Central memory CD8-positive, alpha-beta T cell (primary cell): ENCODE measurements around the gene LRP5.

Source experiments
- ATAC-seq: fragments of 150-1000 bp; cut with Tn5 transposase; replicated peaks from 2 replicates; pipeline ENCODE4 v1.10.0; 2022; ENCODE audit warnings: mild to moderate bottlenecking, moderate FRiP score, moderate number of reproducible peaks; ENCODE audit not compliant: poor library complexity, severe bottlenecking; ENCODE audit errors: extremely low read depth
- DNase-seq, 2 donors: peaks; one replicate each; pipeline ENCODE4 v3.0.0; 2021; ENCODE audit warnings: low spot score in 2 of 2
- H3K27ac Mint-ChIP-seq: one replicate; pipeline ENCODE4 v1.8.0; 2022; ENCODE audit warnings: low read depth, mild to moderate bottlenecking, moderate library complexity, mixed read lengths
- H3K27me3 Mint-ChIP-seq: one replicate; pipeline ENCODE4 v1.8.0; 2022; ENCODE audit warnings: mixed read lengths
- H3K36me3 Mint-ChIP-seq: one replicate; pipeline ENCODE4 v1.8.0; 2022; ENCODE audit warnings: mild to moderate bottlenecking, moderate library complexity, mixed read lengths; ENCODE audit not compliant: insufficient read depth
- H3K4me1 Mint-ChIP-seq: one replicate; pipeline ENCODE4 v1.8.0; 2022; ENCODE audit warnings: mixed read lengths
- H3K4me3 Mint-ChIP-seq: one replicate; pipeline ENCODE4 v1.8.0; 2022; ENCODE audit warnings: mild to moderate bottlenecking, moderate library complexity, mixed read lengths
- H3K9me3 Mint-ChIP-seq: one replicate; pipeline ENCODE4 v1.8.0; 2022; ENCODE audit warnings: mixed read lengths

The LRP5 gene

DNA sequence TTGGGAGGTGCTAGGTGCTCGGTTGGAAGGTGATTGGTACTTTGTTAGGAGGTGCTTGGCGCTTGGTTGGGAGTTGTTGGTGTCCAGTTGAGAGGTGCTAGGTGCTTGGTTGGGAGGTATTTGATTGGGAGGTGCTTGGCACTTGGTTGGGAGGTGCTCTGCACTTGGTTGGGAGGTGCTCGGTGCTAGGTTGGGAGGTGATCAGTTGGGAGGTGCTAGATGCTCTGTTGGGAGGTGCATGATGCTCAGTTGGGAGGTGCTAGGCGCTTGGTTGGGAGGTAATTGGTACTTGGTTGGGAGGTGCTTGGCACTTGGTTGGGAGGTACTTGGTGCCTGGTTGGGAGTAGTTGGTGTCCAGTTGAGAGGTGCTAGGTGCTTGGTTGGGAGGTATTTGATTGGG lies 40.2 kb downstream of the LRP5 start:
- DNase-seq (no peak), ATAC-seq (no peak)
- Mint-ChIP-seq H3K36me3 (no peaks in the 10 kb centered on the region), H3K4me1 (no peaks in the 10 kb centered on the region), H3K9me3 (no peaks in the 10 kb centered on the region), H3K27me3 (no peaks in the 10 kb centered on the region), H3K27ac (no peak overlapping the region), H3K4me3 (no peak overlapping the region)

DNA sequence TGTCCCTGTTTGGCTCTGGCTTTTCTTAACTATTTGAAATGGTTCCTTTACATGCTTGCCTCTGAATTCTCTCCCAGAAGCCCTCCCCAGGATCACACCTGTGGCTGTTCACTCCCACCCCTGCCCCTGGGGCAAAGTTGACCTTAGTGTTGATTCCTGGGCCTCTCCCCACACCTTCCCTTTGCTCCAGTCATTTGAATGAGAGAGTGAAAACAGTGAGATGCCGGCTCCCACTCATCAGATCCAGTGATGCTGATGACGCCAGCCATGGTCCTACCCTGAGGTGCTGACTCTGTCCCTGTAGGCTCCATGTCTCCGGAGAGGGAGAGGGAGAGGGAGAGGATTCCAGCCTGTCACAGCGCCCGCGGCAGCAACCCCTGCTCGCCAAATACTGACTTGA lies 40.7 kb downstream of the LRP5 start:
- Mint-ChIP-seq H3K36me3 (no peaks in the 10 kb centered on the region), H3K27me3 (no peaks in the 10 kb centered on the region), H3K9me3 (no peaks in the 10 kb centered on the region), H3K4me1 (no peaks in the 10 kb centered on the region), H3K27ac (no peak overlapping the region), H3K4me3 (no peak overlapping the region)
- DNase-seq: no peak
- ATAC-seq: no peak

GRCh38 chr11:68353669-68354068 lies 41.3 kb downstream of the LRP5 start:
- Mint-ChIP-seq H3K4me3 (no peak overlapping the region), H3K27ac (no peak overlapping the region), H3K9me3 (no peaks in the 10 kb centered on the region), H3K36me3 (no peaks in the 10 kb centered on the region), H3K27me3 (no peaks in the 10 kb centered on the region), H3K4me1 (no peaks in the 10 kb centered on the region)
- DNase-seq (no peak), ATAC-seq (no peak)

DNA sequence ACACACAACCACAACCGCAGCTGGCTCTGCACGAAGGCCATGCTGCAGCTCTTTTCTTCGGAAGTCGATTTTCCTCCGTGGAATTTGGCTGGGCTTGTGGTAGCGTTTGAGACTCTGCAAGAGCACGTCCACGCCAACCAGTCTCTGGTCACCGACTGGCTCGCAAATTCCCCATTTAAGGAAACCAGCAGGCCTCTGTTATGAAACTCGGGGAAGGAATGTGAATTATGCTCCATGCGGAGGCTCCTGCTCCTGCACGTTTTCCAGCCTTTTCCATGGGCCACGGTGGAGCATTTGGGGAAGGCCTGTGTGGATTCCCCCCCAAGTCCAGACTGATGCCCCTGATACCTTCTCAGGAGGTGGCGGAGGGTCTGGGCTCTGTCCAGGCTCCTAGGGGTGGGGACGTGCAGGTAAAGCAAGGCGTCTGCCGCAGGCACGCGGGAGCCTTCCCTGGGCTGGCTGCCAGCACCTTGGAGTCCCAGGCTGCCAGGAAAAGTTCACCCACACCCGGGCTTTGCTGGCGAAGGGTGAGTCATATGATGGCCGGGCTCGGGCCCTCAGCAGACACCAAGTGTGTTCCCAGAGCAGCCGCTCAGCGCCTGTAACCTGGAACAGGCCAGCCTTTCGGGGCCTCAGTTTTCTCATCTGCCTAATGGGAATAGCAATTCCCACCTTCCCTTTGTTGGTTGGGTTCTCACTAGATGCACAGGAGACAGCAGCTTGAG lies 41.9 kb downstream of the LRP5 start:
- H3K36me3 Mint-ChIP-seq: no peaks in the 10 kb centered on the region
- no peaks in the 10 kb centered on the region for H3K9me3 Mint-ChIP-seq
- no peaks in the 10 kb centered on the region for H3K4me1 Mint-ChIP-seq
- no peak for ATAC-seq
- H3K27ac Mint-ChIP-seq: no peak overlapping the region
- H3K27me3 Mint-ChIP-seq: no peaks in the 10 kb centered on the region
- DNase-seq: no peak
- H3K4me3 Mint-ChIP-seq: no peak overlapping the region

- no peaks in the 10 kb centered on the region for H3K9me3 Mint-ChIP-seq
- H3K4me1 Mint-ChIP-seq: no peaks in the 10 kb centered on the region
- no peaks in the 10 kb centered on the region for H3K27me3 Mint-ChIP-seq
- no peak overlapping the region for H3K4me3 Mint-ChIP-seq
- ATAC-seq (no peak), DNase-seq (no peak)
- no peaks in the 10 kb centered on the region for H3K36me3 Mint-ChIP-seq
- no peak overlapping the region for H3K27ac Mint-ChIP-seq
Measured at GRCh38 chr11:68355471-68355870, 43.1 kb downstream of the LRP5 start.

- Mint-ChIP-seq H3K4me1 (no peaks in the 10 kb centered on the region), H3K36me3 (no peaks in the 10 kb centered on the region), H3K27ac (no peak overlapping the region), H3K4me3 (no peak overlapping the region), H3K9me3 (no peaks in the 10 kb centered on the region), H3K27me3 (no peaks in the 10 kb centered on the region)
- ATAC-seq: no peak
- DNase-seq: no peak
Measured at GRCh38 chr11:68357568-68357967, 45.2 kb downstream of the LRP5 start.

DNA sequence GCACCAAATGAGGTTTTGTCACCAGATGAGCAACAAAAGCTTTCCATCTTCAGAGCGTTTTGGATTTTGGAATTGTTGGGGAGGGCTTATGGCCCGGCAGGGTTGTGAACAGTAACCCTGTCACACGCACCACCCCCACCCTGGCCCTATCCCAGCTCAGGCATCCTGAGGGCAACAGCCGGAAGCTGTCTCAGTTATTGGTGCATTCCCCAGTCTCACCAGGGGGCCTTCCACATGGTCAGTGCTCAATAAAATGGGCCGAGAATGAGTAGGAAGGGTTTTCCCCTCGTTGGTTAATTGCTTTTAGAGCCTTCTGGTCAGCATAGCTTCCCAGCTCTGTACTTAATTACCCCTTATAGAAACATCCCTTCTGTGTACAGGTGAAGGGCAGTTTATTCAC lies 46.0 kb downstream of the LRP5 start:
- H3K27ac Mint-ChIP-seq: no peak overlapping the region
- no peaks in the 10 kb centered on the region for H3K4me1 Mint-ChIP-seq
- H3K27me3 Mint-ChIP-seq: no peaks in the 10 kb centered on the region
- H3K4me3 Mint-ChIP-seq: no peak overlapping the region
- no peaks in the 10 kb centered on the region for H3K9me3 Mint-ChIP-seq
- ATAC-seq (no peak), DNase-seq (no peak)
- H3K36me3 Mint-ChIP-seq: no peaks in the 10 kb centered on the region

GRCh38 chr11:68361702-68362101 lies 49.3 kb downstream of the LRP5 start:
- H3K9me3 Mint-ChIP-seq: no peaks in the 10 kb centered on the region
- no peaks in the 10 kb centered on the region for H3K36me3 Mint-ChIP-seq
- DNase-seq: no peak
- no peak overlapping the region for H3K4me3 Mint-ChIP-seq
- no peaks in the 10 kb centered on the region for H3K4me1 Mint-ChIP-seq
- H3K27ac Mint-ChIP-seq: no peak overlapping the region
- no peak for ATAC-seq
- H3K27me3 Mint-ChIP-seq: no peaks in the 10 kb centered on the region

GRCh38 chr11:68362801-68363379 lies 50.5 kb downstream of the LRP5 start:
- Mint-ChIP-seq H3K4me3 (no peak overlapping the region), H3K27ac (no peak overlapping the region), H3K9me3 (no peaks in the 10 kb centered on the region), H3K27me3 (no peaks in the 10 kb centered on the region), H3K36me3 (no peaks in the 10 kb centered on the region), H3K4me1 (no peaks in the 10 kb centered on the region)
- DNase-seq (no peak), ATAC-seq (no peak)

GRCh38 chr11:68363776-68364175 lies 51.4 kb downstream of the LRP5 start:
- DNase-seq (no peak), ATAC-seq (no peak)
- Mint-ChIP-seq H3K27me3 (no peaks in the 10 kb centered on the region), H3K4me1 (no peaks in the 10 kb centered on the region), H3K36me3 (no peaks in the 10 kb centered on the region), H3K9me3 (no peaks in the 10 kb centered on the region), H3K27ac (no peak overlapping the region), H3K4me3 (no peak overlapping the region)

- H3K4me3 Mint-ChIP-seq: no peak overlapping the region
- no peaks in the 10 kb centered on the region for H3K36me3 Mint-ChIP-seq
- H3K9me3 Mint-ChIP-seq: no peaks in the 10 kb centered on the region
- ATAC-seq (no peak), DNase-seq (no peak)
- no peak overlapping the region for H3K27ac Mint-ChIP-seq
- no peaks in the 10 kb centered on the region for H3K4me1 Mint-ChIP-seq
- H3K27me3 Mint-ChIP-seq: no peaks in the 10 kb centered on the region
Measured at GRCh38 chr11:68364581-68364980, 52.2 kb downstream of the LRP5 start.

GRCh38 chr11:68365943-68366435 lies 53.6 kb downstream of the LRP5 start:
- Mint-ChIP-seq H3K27me3 (no peaks in the 10 kb centered on the region), H3K4me3 (no peak overlapping the region), H3K9me3 (no peaks in the 10 kb centered on the region), H3K4me1 (no peaks in the 10 kb centered on the region), H3K36me3 (no peaks in the 10 kb centered on the region), H3K27ac (no peak overlapping the region)
- ATAC-seq (no peak), DNase-seq (no peak)

- H3K27ac Mint-ChIP-seq: no peak overlapping the region
- no peaks in the 10 kb centered on the region for H3K36me3 Mint-ChIP-seq
- no peaks in the 10 kb centered on the region for H3K27me3 Mint-ChIP-seq
- DNase-seq: no peak
- H3K4me1 Mint-ChIP-seq: no peaks in the 10 kb centered on the region
- no peak for ATAC-seq
- no peaks in the 10 kb centered on the region for H3K9me3 Mint-ChIP-seq
- H3K4me3 Mint-ChIP-seq: no peak overlapping the region
Measured at GRCh38 chr11:68367252-68367651, 54.9 kb downstream of the LRP5 start.
